Pancreas (tissue), 10 donors: Measurements from ENCODE around the gene PP2D1. TPM values are rescaled to one million over a fixed set of nuclear protein-coding genes. Genes with fewer than 3 reads are reported as not detected.
"Not testable (repeated sequence)": the region's sequence is repeated elsewhere in the genome, so short reads cannot be mapped to it uniquely, and the experiment has no call there.

Experiments
- ATAC-seq, 4 donors: fragments of 200-7000 bp; cut with Tn5 transposase; one replicate each; pipeline versions ENCODE4 v1.8.0 to v1.9.1; 2020; ENCODE audit warnings: mild to moderate bottlenecking in 4 of 4, moderate library complexity in 4 of 4
- DNase-seq, 6 donors: peaks; one replicate each; pipeline ENCODE4 v3.0.0-alpha.2; 2020
- FAIRE-seq: peaks from 2 replicates; lab custom pipeline; 2012; peaks lifted over from hg19 to GRCh38; lab: Jason Lieb, UNC
- H3K27ac ChIP-seq, 4 donors: fragments of 200-600 bp; sonication (generic); 1 replicate in 3 of 4; 2 replicates in 1 of 4; pipeline versions ENCODE4 v1.5.0 to v1.8.0; 2020
- H3K27me3 ChIP-seq, 4 donors: fragments of 200-600 bp; one replicate each; pipeline ENCODE4 v1.8.0; 2021
- H3K36me3 ChIP-seq, 3 donors: fragments of 200-600 bp; sonication (generic) in 1 of 3; one replicate each; pipeline versions ENCODE4 v1.5.0 to v1.8.0; 2020 to 2021
- H3K4me1 ChIP-seq, 3 donors: fragments of 200-600 bp; one replicate each; pipeline ENCODE4 v1.8.0; 2021
- H3K4me3 ChIP-seq, 4 donors: fragments of 200-600 bp; sonication (generic) in 2 of 4; one replicate each; pipeline versions ENCODE4 v1.5.0 to v1.8.0; 2020 to 2021
- H3K9me3 ChIP-seq, 4 donors: fragments of 200-600 bp; one replicate each; pipeline ENCODE4 v1.8.0; 2021
- WGBS, 2 donors: extraction: QIAGEN DNeasy Blood & Tissue Kit; methylation state at CpG; one replicate each; pipeline ENCODE4 v1.1.7; 2013; 5-methylcytosine and 5-hydroxymethylcytosine counted together
- intact Hi-C, 3 donors: fragments of 100-400 bp; cut with DNase I; formaldehyde crosslinking; loops; one replicate each; pipeline versions ENCODE4 v1.11.1 to v1.14.2; 2022
- polyA plus RNA-seq, 2 donors: library from polyadenylated mRNA; stranded (reverse); fragments of 200-250 nt; gene quantifications; one replicate each; pipeline ENCODE4 v1.2.3, GENCODE V29; 2013
- total RNA-seq, 6 donors: library from RNA; stranded (reverse); fragmentation: NEBNext Ultra II Directional in 4 of 6; extraction: Animal tissue kit (Norgen Biotek cat#: 25700) in 4 of 6; gene quantifications; one replicate each; pipeline versions ENCODE4 v1.2.1 to v1.2.4, GENCODE V29; 2021 to 2023
- TF ChIP-seq, protein P1 (sequence below), 4 donors: fragments of 200-600 bp; sonication (generic) in 3 of 4; IDR thresholded peaks; one replicate each; pipeline versions ENCODE4 v1.5.0 to v1.8.0; 2021; ENCODE audit warnings: antibody characterized with exemption in 4 of 4
- donor health status: healthy with polysubstance abuse.
- donor health status: DM: no; HTN: no; CAD: no; lungs with moderate emphysema.
- donor health status: DM: no; HTN: no; CAD: no.
- donor health status: control.
- donor health status: control.
- donor health status: Bipolar disorder and iron deficiency.
- donor health status: DM: yes; HTN: yes; CAD: no.
- donor health status: DM: no; HTN: no; CAD: no.
- donor health status: DM: no; HTN: no; CAD: no.
- donor health status: DM: yes; HTN: yes; CAD: no.

Gene PP2D1
- total and polyA plus RNA-seq, 8 donors: not detected

DNA sequence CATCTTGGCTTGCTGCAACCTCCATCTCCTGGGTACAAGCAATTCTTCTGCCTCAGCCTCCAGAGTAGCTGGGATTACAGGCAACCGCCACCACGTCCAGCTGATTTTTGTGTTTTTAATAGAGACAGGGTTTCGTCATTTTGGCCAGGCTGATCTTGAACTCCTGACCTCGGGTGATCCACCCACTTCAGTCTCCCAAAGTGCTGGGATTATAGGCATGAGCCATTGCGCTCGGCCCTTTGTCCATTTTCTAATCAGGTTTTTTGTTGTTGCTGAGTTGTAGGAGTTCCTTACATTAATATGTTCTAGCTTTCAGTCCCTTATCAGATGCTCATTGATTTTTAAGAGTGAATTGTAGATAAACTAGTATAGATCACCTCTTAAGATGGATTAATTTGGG, 44.9 kb downstream of the PP2D1 start:
- H3K4me1 ChIP-seq: peaks cover 0 to 3% (median 0%) of the 10 kb centered on the region in 3 donors
- DNase-seq: no peak

DNA sequence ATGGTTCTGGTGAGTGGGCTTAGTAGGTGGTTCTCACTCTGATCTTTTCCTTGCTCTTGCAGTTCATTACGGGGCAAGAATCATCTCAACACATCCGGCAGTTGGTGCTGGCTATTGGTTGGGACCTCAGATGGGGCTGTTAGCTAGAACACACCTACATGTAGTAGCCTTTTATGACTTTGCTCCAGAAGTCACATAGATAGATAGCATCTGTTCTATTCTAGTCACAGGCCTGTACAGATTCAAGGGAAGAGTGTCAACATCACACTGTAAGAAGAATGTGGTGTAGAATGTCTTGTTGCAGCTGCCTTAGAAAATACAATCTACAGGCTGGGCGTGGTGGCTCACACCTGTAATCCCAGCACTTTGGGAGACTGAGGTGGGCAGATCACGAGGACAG, 50.1 kb downstream of the PP2D1 start:
- TF ChIP-seq, protein P1, sequence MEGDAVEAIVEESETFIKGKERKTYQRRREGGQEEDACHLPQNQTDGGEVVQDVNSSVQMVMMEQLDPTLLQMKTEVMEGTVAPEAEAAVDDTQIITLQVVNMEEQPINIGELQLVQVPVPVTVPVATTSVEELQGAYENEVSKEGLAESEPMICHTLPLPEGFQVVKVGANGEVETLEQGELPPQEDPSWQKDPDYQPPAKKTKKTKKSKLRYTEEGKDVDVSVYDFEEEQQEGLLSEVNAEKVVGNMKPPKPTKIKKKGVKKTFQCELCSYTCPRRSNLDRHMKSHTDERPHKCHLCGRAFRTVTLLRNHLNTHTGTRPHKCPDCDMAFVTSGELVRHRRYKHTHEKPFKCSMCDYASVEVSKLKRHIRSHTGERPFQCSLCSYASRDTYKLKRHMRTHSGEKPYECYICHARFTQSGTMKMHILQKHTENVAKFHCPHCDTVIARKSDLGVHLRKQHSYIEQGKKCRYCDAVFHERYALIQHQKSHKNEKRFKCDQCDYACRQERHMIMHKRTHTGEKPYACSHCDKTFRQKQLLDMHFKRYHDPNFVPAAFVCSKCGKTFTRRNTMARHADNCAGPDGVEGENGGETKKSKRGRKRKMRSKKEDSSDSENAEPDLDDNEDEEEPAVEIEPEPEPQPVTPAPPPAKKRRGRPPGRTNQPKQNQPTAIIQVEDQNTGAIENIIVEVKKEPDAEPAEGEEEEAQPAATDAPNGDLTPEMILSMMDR (IDR thresholded peaks at IDR 0.05): no peak
- Histone ChIP-seq H3K9me3 (no peaks in the 10 kb centered on the region), H3K27me3 (no peaks in the 10 kb centered on the region), H3K27ac (no peak overlapping the region), H3K4me3 (no peak overlapping the region), H3K36me3 (no peaks in the 10 kb centered on the region), H3K4me1 (peaks cover 0 to 4% (median 0%) of the 10 kb centered on the region in 3 donors)
- no peak for ATAC-seq
- FAIRE-seq: no peak
- DNase-seq: no peak
- 97 to 100% methylated on average over 4 of the region's 4 CpGs for WGBS, 2 donors
- intact Hi-C loops: no loop called here

More for the DNA sequence above, 44.9 kb downstream of the PP2D1 start:
- ATAC-seq (no peak), FAIRE-seq (no peak)
- Histone ChIP-seq H3K4me3 (no peak overlapping the region), H3K9me3 (no peaks in the 10 kb centered on the region), H3K36me3 (no peaks in the 10 kb centered on the region), H3K27me3 (no peaks in the 10 kb centered on the region), H3K27ac (no peak overlapping the region)
- intact Hi-C loops: no loop called here
- WGBS, 2 donors: 92 to 95% methylated on average over 6 of the region's 6 CpGs
- TF ChIP-seq, protein P1 (IDR thresholded peaks at IDR 0.05): no peak

DNA sequence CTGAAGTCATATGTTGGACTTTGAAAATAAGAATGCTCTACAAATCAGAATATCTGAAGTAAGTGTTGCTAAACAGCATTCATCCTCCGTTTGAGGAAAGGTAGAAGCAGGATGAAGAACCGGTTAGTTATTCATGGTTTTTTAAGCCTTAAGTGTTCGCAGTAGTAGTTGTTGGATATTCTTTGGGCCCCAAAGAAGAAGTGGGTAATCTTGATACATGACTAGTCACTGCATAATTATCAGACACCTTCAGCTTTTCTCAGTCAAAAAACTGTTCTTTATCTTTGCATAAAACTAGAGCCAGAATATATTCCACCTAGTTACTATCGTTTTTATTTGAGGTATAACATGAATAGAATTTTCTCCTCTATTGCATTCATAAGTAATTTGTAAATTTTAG, 51.4 kb downstream of the PP2D1 start:
- intact Hi-C loops: no loop called here
- Histone ChIP-seq H3K4me1 (peaks cover 0 to 4% (median 0%) of the 10 kb centered on the region in 3 donors), H3K4me3 (no peak overlapping the region), H3K27ac (no peak overlapping the region), H3K36me3 (no peaks in the 10 kb centered on the region), H3K9me3 (no peaks in the 10 kb centered on the region), H3K27me3 (no peaks in the 10 kb centered on the region)
- no peak for FAIRE-seq
- TF ChIP-seq, protein P1 (IDR thresholded peaks at IDR 0.05): no peak
- 67 to 69% methylated on average over 4 of the region's 4 CpGs for WGBS, 2 donors
- no peak for ATAC-seq
- DNase-seq: no peak

DNA sequence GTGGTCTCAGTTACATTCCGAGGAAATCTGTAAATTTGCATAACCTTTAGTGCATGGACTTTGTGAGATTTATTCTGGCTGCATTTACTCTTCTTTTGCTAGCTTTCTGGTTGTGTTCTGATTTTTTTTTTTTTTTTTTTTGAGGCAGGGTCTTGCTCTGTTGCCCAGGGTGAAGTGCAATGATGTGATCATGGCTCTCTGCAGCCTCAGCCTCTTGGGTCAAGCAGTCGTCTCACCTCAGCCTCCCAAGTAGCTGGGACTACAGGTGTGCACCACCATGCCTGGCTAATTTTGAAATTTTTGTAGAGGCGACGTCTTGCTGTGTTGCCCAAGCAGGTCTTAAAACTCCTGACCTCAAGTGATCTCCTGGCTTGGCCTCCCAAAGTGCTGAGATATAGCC, 52.6 kb downstream of the PP2D1 start:
- no peak for FAIRE-seq
- Histone ChIP-seq H3K4me3 (no peak overlapping the region), H3K27ac (no peak overlapping the region), H3K4me1 (peaks cover 0 to 4% (median 0%) of the 10 kb centered on the region in 3 donors), H3K36me3 (peaks cover 0 to 5% (median 0%) of the 10 kb centered on the region in 3 donors), H3K27me3 (no peaks in the 10 kb centered on the region), H3K9me3 (no peaks in the 10 kb centered on the region)
- intact Hi-C loops: no loop called here
- WGBS, 2 donors: 70 to 71% methylated on average over 4 of the region's 4 CpGs
- no peak for ATAC-seq
- TF ChIP-seq, protein P1 (IDR thresholded peaks at IDR 0.05): no peak
- DNase-seq: no peak

DNA sequence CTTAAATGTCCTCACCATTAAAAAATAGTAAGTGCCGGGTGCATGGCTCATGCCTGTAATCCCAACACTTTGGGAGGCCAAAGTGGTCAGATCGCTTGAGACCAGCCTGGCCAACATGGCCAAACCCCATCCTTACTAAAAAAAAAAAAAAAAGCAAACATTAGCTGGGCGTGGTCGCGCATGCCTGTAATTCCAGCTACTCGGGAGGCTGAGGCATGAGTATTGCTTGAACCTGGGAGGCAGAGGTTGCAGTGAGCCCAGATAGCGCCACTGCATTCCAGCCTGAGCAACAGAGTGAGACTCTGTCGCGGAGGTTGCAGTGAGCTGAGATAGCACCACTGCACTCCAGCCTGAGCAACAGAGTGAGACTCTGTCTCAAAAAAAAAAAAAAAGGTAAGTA, 54.7 kb downstream of the PP2D1 start:
- WGBS, 2 donors: 90 to 92% methylated on average over 9 of the region's 9 CpGs
- FAIRE-seq, intact Hi-C loops: not testable (repeated sequence)

More for the DNA sequence above, 54.7 kb downstream of the PP2D1 start:
- not testable (repeated sequence) for H3K4me3 ChIP-seq, ATAC-seq, H3K27ac ChIP-seq, H3K27me3 ChIP-seq, DNase-seq, H3K4me1 ChIP-seq, H3K36me3 ChIP-seq, H3K9me3 ChIP-seq
